Neural cell (in vitro differentiated cells): Measurements from ENCODE around the gene BIK. TPM values are rescaled to one million over a fixed set of nuclear protein-coding genes. Genes with fewer than 3 reads are reported as not detected.
"Not testable (repeated sequence)": the region's sequence is repeated elsewhere in the genome, so short reads cannot be mapped to it uniquely, and the experiment has no call there.

Experiments used
- H2AFZ ChIP-seq: fragments of 200-600, 300-800 bp; sonication (generic), shearing (Covaris generic); 2 replicates; pipeline ENCODE4 v1.6.0; 2014; ENCODE audit warnings: low read depth, mild to moderate bottlenecking, antibody characterized with exemption, low read length, moderate library complexity
- H3F3A ChIP-seq: fragments of 200-600 bp; shearing (Covaris generic); 2 replicates; pipeline ENCODE4 v1.6.1; 2016; ENCODE audit warnings: mild to moderate bottlenecking, moderate library complexity, mixed read lengths, antibody characterized with exemption, low read length; ENCODE audit not compliant: insufficient read depth, poor library complexity, severe bottlenecking
- H3K27ac ChIP-seq: fragments of 200-600, 300-800 bp; sonication (generic), shearing (Covaris generic); 2 replicates; pipeline ENCODE4 v1.5.1; 2014; ENCODE audit warnings: mild to moderate bottlenecking, low read length, moderate library complexity
- H3K27me3 ChIP-seq: fragments of 300-800, 200-600 bp; sonication (generic), shearing (Covaris generic); 2 replicates; pipeline ENCODE4 v1.6.0; 2014; ENCODE audit warnings: mild to moderate bottlenecking, low read depth, low read length, moderate library complexity; ENCODE audit not compliant: insufficient read depth
- H3K36me3 ChIP-seq: fragments of 300-800, 200-600 bp; sonication (generic), shearing (Covaris generic); 2 replicates; pipeline ENCODE4 v1.5.1; 2014; ENCODE audit warnings: mild to moderate bottlenecking, antibody characterized with exemption, low read length, moderate library complexity; ENCODE audit not compliant: insufficient read depth
- H3K4me2 ChIP-seq: fragments of 300-800, 200-600 bp; sonication (generic), shearing (Covaris generic); 2 replicates; pipeline ENCODE4 v1.6.0; 2014; ENCODE audit warnings: mild to moderate bottlenecking, low read length
- H3K4me3 ChIP-seq: fragments of 300-800, 200-600 bp; sonication (generic), shearing (Covaris generic); 2 replicates; pipeline ENCODE4 v1.5.1; 2014; ENCODE audit warnings: mild to moderate bottlenecking, low read length, moderate library complexity
- H3K79me2 ChIP-seq: fragments of 200-600 bp; shearing (Covaris generic); replicated peaks from 2 replicates; pipeline ENCODE4 v1.6.0; 2014; ENCODE audit warnings: mild to moderate bottlenecking, low read length, moderate library complexity; ENCODE audit not compliant: insufficient read depth
- H3K9ac ChIP-seq: fragments of 300-800, 200-600 bp; sonication (generic), shearing (Covaris generic); 2 replicates; pipeline ENCODE4 v1.6.1; 2016; ENCODE audit warnings: mild to moderate bottlenecking, low read length, mixed read lengths
- H3K9me2 ChIP-seq: fragments of 200-600 bp; shearing (Covaris generic); 2 replicates; pipeline ENCODE4 v1.6.1; 2016; ENCODE audit warnings: mild to moderate bottlenecking, low read length, mixed read lengths; ENCODE audit not compliant: insufficient read depth
- H3K9me3 ChIP-seq: fragments of 200-600, 300-800 bp; sonication (generic), shearing (Covaris generic); 2 replicates; pipeline ENCODE4 v1.6.1; 2016; ENCODE audit warnings: mild to moderate bottlenecking, mixed run types, low read length, moderate library complexity, mixed read lengths
- H4K20me1 ChIP-seq: fragments of 200-600 bp; shearing (Covaris generic); 2 replicates; pipeline ENCODE4 v1.6.1; 2016; ENCODE audit warnings: mild to moderate bottlenecking, mixed run types; ENCODE audit not compliant: insufficient read depth
- EP300 ChIP-seq: fragments of 450-650 bp; conservative IDR thresholded peaks from 2 replicates; pipeline ENCODE4 v1.6.1; 2014; ENCODE audit warnings: antibody characterized with exemption, mild to moderate bottlenecking, moderate library complexity; ENCODE audit not compliant: poor library complexity, severe bottlenecking
- EZH2 ChIP-seq: fragments of 200-600, 300-800 bp; shearing (Covaris generic), sonication (generic); IDR thresholded peaks from 2 replicates; pipeline ENCODE4 v1.6.1; 2014; ENCODE audit warnings: antibody characterized with exemption, low read length, borderline replicate concordance, mild to moderate bottlenecking; ENCODE audit not compliant: insufficient read depth, poor library complexity, severe bottlenecking
- MXI1 ChIP-seq: fragments of 450-650 bp; conservative IDR thresholded peaks from 2 replicates; pipeline ENCODE4 v1.6.1; 2014; ENCODE audit warnings: antibody characterized with exemption, mild to moderate bottlenecking; ENCODE audit not compliant: poor library complexity, severe bottlenecking
- POLR2AphosphoS5 ChIP-seq: IDR thresholded peaks from 2 replicates; pipeline ENCODE4 v1.6.1; 2012
- RAD21 ChIP-seq: fragments of 450-650 bp; conservative IDR thresholded peaks from 2 replicates; pipeline ENCODE4 v1.6.1; 2014; ENCODE audit warnings: antibody characterized with exemption, mild to moderate bottlenecking, moderate library complexity
- SMC3 ChIP-seq: fragments of 450-650 bp; conservative IDR thresholded peaks from 2 replicates; pipeline ENCODE4 v1.6.1; 2014; ENCODE audit warnings: antibody characterized with exemption, mild to moderate bottlenecking, moderate library complexity; ENCODE audit not compliant: poor library complexity
- TAF1 ChIP-seq: IDR thresholded peaks from 2 replicates; pipeline ENCODE4 v1.6.1; 2012; ENCODE audit warnings: low read depth
- polyA plus RNA-seq: library from polyadenylated mRNA; depleted of rRNA; stranded (reverse); fragments of >200 nt; gene quantifications from 2 replicates; pipeline ENCODE4 v1.2.3, GENCODE V29; 2014
- TF ChIP-seq, protein P1 (sequence below): fragments of 450-650 bp; IDR thresholded peaks from 2 replicates; pipeline ENCODE4 v1.5.1; 2014; ENCODE audit warnings: antibody characterized with exemption, mild to moderate bottlenecking, moderate library complexity; ENCODE audit not compliant: poor library complexity, severe bottlenecking
- TF ChIP-seq, protein P2 (sequence below): IDR thresholded peaks from 2 replicates; pipeline ENCODE4 v1.6.1; 2012; ENCODE audit warnings: borderline replicate concordance

BIK gene
- polyA plus RNA-seq, 1 donor from 2014 or later: 3.1 TPM

- Histone ChIP-seq H3K4me3 (no peak overlapping the region), H3K79me2 (no peaks in the 10 kb centered on the region), H3K27me3 (no peaks in the 10 kb centered on the region), H3K4me2 (no peak overlapping the region), H2AFZ (no peak overlapping the region), H3K36me3 (no peaks in the 10 kb centered on the region), H3K9me3 (no peaks in the 10 kb centered on the region), H3K9ac (no peak overlapping the region), H3K27ac (no peak overlapping the region), H3F3A (no peaks in the 10 kb centered on the region), H3K9me2 (no peaks in the 10 kb centered on the region), H4K20me1 (no peaks in the 10 kb centered on the region)
- TF ChIP-seq EZH2: no peak
- TF ChIP-seq, protein P1, sequence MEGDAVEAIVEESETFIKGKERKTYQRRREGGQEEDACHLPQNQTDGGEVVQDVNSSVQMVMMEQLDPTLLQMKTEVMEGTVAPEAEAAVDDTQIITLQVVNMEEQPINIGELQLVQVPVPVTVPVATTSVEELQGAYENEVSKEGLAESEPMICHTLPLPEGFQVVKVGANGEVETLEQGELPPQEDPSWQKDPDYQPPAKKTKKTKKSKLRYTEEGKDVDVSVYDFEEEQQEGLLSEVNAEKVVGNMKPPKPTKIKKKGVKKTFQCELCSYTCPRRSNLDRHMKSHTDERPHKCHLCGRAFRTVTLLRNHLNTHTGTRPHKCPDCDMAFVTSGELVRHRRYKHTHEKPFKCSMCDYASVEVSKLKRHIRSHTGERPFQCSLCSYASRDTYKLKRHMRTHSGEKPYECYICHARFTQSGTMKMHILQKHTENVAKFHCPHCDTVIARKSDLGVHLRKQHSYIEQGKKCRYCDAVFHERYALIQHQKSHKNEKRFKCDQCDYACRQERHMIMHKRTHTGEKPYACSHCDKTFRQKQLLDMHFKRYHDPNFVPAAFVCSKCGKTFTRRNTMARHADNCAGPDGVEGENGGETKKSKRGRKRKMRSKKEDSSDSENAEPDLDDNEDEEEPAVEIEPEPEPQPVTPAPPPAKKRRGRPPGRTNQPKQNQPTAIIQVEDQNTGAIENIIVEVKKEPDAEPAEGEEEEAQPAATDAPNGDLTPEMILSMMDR: no peak
- TF ChIP-seq TAF1: no peak
- TF ChIP-seq, protein P2, sequence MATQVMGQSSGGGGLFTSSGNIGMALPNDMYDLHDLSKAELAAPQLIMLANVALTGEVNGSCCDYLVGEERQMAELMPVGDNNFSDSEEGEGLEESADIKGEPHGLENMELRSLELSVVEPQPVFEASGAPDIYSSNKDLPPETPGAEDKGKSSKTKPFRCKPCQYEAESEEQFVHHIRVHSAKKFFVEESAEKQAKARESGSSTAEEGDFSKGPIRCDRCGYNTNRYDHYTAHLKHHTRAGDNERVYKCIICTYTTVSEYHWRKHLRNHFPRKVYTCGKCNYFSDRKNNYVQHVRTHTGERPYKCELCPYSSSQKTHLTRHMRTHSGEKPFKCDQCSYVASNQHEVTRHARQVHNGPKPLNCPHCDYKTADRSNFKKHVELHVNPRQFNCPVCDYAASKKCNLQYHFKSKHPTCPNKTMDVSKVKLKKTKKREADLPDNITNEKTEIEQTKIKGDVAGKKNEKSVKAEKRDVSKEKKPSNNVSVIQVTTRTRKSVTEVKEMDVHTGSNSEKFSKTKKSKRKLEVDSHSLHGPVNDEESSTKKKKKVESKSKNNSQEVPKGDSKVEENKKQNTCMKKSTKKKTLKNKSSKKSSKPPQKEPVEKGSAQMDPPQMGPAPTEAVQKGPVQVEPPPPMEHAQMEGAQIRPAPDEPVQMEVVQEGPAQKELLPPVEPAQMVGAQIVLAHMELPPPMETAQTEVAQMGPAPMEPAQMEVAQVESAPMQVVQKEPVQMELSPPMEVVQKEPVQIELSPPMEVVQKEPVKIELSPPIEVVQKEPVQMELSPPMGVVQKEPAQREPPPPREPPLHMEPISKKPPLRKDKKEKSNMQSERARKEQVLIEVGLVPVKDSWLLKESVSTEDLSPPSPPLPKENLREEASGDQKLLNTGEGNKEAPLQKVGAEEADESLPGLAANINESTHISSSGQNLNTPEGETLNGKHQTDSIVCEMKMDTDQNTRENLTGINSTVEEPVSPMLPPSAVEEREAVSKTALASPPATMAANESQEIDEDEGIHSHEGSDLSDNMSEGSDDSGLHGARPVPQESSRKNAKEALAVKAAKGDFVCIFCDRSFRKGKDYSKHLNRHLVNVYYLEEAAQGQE: no peak
- TF ChIP-seq SMC3: no peak
- no peak for TF ChIP-seq RAD21
- no peak for TF ChIP-seq POLR2AphosphoS5
- TF ChIP-seq MXI1: no peak
- TF ChIP-seq EP300: no peak
Measured at GRCh38 chr22:43101306-43101705, 9.2 kb upstream of the BIK start.

- not testable (repeated sequence) for H3K27ac ChIP-seq, H3K4me3 ChIP-seq, H3K4me2 ChIP-seq, H2AFZ ChIP-seq, H3K9ac ChIP-seq, H3F3A ChIP-seq, H4K20me1 ChIP-seq, H3K9me2 ChIP-seq, H3K36me3 ChIP-seq, H3K27me3 ChIP-seq, H3K79me2 ChIP-seq, H3K9me3 ChIP-seq
Measured at GRCh38 chr22:43104056-43104625, 6.4 kb upstream of the BIK start.

GRCh38 chr22:43104950-43105349 lies 5.6 kb upstream of the BIK start:
- not testable (repeated sequence) for H2AFZ ChIP-seq, H3K79me2 ChIP-seq, H3F3A ChIP-seq, H3K4me3 ChIP-seq, H4K20me1 ChIP-seq, H3K9ac ChIP-seq, H3K9me2 ChIP-seq, H3K9me3 ChIP-seq, H3K27ac ChIP-seq, H3K36me3 ChIP-seq, H3K4me2 ChIP-seq, H3K27me3 ChIP-seq
